HepG2 (cell line): ENCODE results near the gene PRM2. TPM values are rescaled to one million over a fixed set of nuclear protein-coding genes. Genes with fewer than 3 reads are reported as not detected.

Experiments
- FOXK1 ChIP-seq: sonication (generic); formaldehyde crosslinking; IDR thresholded peaks from 2 replicates; pipeline ENCODE4 v1.4.0; 2020; ENCODE audit warnings: low read depth, missing genetic modification reagents, borderline replicate concordance
- KDM2A ChIP-seq: sonication (generic); formaldehyde crosslinking; IDR thresholded peaks from 2 replicates; pipeline ENCODE4 v1.4.0; 2020; ENCODE audit warnings: low read depth, missing genetic modification reagents, borderline replicate concordance
- NR3C1 ChIP-seq: sonication (generic); formaldehyde crosslinking; IDR thresholded peaks from 2 replicates; pipeline ENCODE4 v1.4.0; 2020; ENCODE audit warnings: missing genetic modification reagents
- PCBP1 ChIP-seq: fragments of 200-400 bp; formaldehyde crosslinking; IDR thresholded peaks from 2 replicates; pipeline ENCODE4 v1.6.1; 2017; ENCODE audit warnings: mild to moderate bottlenecking, low read depth, low read length, borderline replicate concordance
- PHF21A ChIP-seq: sonication (generic); formaldehyde crosslinking; IDR thresholded peaks from 2 replicates; pipeline ENCODE4 v1.5.0; 2020; ENCODE audit warnings: mild to moderate bottlenecking, missing genetic modification reagents
- RBM39 ChIP-seq: fragments of 200-400 bp; formaldehyde crosslinking; IDR thresholded peaks from one replicate; pipeline ENCODE4 v1.6.1; 2018; ENCODE audit warnings: antibody characterized with exemption, mild to moderate bottlenecking, low read depth, low read length; ENCODE audit not compliant: poor library complexity, severe bottlenecking
- SALL1 ChIP-seq: sonication (generic); formaldehyde crosslinking; IDR thresholded peaks from 2 replicates; pipeline ENCODE4 v1.8.0; 2022; ENCODE audit warnings: mild to moderate bottlenecking, missing genetic modification reagents
- SRSF4 ChIP-seq: fragments of 200-400 bp; formaldehyde crosslinking; IDR thresholded peaks from one replicate; pipeline ENCODE4 v1.6.1; 2018; ENCODE audit warnings: mild to moderate bottlenecking, low read depth, low read length, moderate library complexity; ENCODE audit not compliant: poor library complexity, severe bottlenecking
- TSC22D2 ChIP-seq: sonication (generic); formaldehyde crosslinking; IDR thresholded peaks from 2 replicates; pipeline ENCODE4 v1.5.1; 2020; ENCODE audit warnings: missing genetic modification reagents, mild to moderate bottlenecking, borderline replicate concordance
- ZNF274 ChIP-seq: sonication (generic); formaldehyde crosslinking; IDR thresholded peaks from 2 replicates; pipeline ENCODE4 v1.5.1; 2020; ENCODE audit warnings: mild to moderate bottlenecking, missing genetic modification reagents
- ZNF33B ChIP-seq: sonication (generic); formaldehyde crosslinking; IDR thresholded peaks from 2 replicates; pipeline ENCODE4 v1.5.1; 2020; ENCODE audit warnings: mild to moderate bottlenecking, missing genetic modification reagents
- ZNF430 ChIP-seq: sonication (generic); formaldehyde crosslinking; IDR thresholded peaks from 2 replicates; pipeline ENCODE4 v1.9.0; 2021; ENCODE audit warnings: mild to moderate bottlenecking, missing genetic modification reagents
- ZNF431 ChIP-seq: sonication (generic); formaldehyde crosslinking; IDR thresholded peaks from 2 replicates; pipeline ENCODE4 v1.9.0; 2022; ENCODE audit warnings: missing genetic modification reagents, low read depth, mild to moderate bottlenecking, borderline replicate concordance
- ZNF598 ChIP-seq: sonication (generic); formaldehyde crosslinking; IDR thresholded peaks from 2 replicates; pipeline ENCODE4 v1.5.1; 2020; ENCODE audit warnings: mild to moderate bottlenecking, missing genetic modification reagents, borderline replicate concordance
- ZNF616 ChIP-seq: sonication (generic); formaldehyde crosslinking; IDR thresholded peaks from 2 replicates; pipeline ENCODE4 v1.5.0; 2020; ENCODE audit warnings: low read depth, mild to moderate bottlenecking, missing genetic modification reagents
- ZNF790 ChIP-seq: sonication (generic); formaldehyde crosslinking; IDR thresholded peaks from 2 replicates; pipeline ENCODE4 v1.8.0; 2022; ENCODE audit warnings: missing genetic modification reagents, mild to moderate bottlenecking, borderline replicate concordance
- ZSCAN25 ChIP-seq: sonication (generic); formaldehyde crosslinking; IDR thresholded peaks from 2 replicates; pipeline ENCODE4 v1.8.0; 2022; ENCODE audit warnings: mild to moderate bottlenecking, missing genetic modification reagents
- polyA plus RNA-seq, 8 experiments: library from polyadenylated mRNA; depleted of rRNA in 3 of 8; stranded (reverse) in 7 of 8; unstranded in 1 of 8; fragments of >200 nt; fragmentation: Illumina TruSeq in 4 of 8; extraction: Trizol in 4 of 8; gene quantifications; 2 replicates each; pipeline versions ENCODE4 v1.2.1 to v1.2.3, GENCODE V29; 2011 to 2016; ENCODE audit warnings: low read depth in 4 of 8, missing spikeins in 1 of 8, mixed read lengths in 1 of 8; ENCODE audit not compliant: insufficient read depth in 1 of 8
- total RNA-seq, 5 experiments: library from RNA; depleted of rRNA; stranded (reverse); fragments of >200 nt; fragmentation: Illumina TruSeq; extraction: Trizol; gene quantifications; 2 replicates each; pipeline ENCODE4 v1.2.3, GENCODE V29; 2016; ENCODE audit warnings: low read depth in 1 of 5
- TF ChIP-seq, protein P1 (sequence below): sonication (generic); formaldehyde crosslinking; IDR thresholded peaks from 2 replicates; pipeline ENCODE4 v1.5.1; 2020; ENCODE audit warnings: missing genetic modification reagents, mild to moderate bottlenecking, borderline replicate concordance
- TF ChIP-seq, protein P2 (sequence below), 2 experiments: sonication (generic) in 1 of 2; formaldehyde crosslinking in 1 of 2; IDR thresholded peaks; 2 replicates each; pipeline versions ENCODE4 v1.4.0 to v1.6.1; 2016 to 2020; ENCODE audit warnings: borderline replicate concordance in 1 of 2, low read depth in 1 of 2, mild to moderate bottlenecking in 1 of 2, missing genetic modification reagents in 1 of 2
- TF ChIP-seq, protein P3 (sequence below): sonication (generic); formaldehyde crosslinking; IDR thresholded peaks from 2 replicates; pipeline ENCODE4 v1.4.0; 2020; ENCODE audit warnings: missing genetic modification reagents

PRM2 gene
- total and polyA plus RNA-seq, 2 of the 13 experiments (the other 11 are each of a cell fraction or from before 2014, with no cell fraction given): 0.54 TPM; not detected in 1

DNA sequence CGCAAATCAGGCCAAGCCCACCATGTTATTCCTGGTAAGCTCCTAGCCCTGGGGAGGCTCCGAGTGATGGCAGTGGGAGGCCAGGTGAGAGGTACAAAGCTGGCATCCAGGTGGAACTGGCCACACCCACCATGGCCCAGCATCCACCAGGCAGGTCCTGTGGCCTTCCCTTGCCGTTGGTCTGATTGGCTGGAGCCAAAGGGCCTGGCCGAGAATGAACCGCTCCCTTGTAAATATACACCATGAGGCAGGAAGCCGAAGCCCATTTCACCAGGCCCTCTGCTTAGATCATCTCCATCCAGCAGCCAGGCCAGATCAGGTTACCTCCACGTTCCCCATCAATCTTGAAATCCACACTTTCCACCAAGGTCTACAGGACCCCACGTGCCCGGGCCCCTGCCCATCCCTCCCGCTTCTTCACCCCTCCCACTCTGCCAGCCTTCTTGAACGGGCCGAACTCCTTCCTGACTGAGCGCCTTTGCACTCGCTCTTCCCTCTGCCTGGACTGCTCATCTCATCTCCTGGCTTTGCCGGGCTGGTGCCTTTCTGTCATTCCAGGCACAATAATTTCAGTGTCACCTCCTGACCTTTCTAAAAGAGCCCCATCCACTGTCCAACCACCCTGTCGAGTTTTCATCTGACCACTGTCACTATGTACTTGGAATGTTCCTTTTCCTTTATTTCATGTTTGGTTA is 26.0 kb downstream of the PRM2 start (continued):
- TF ChIP-seq, protein P1, sequence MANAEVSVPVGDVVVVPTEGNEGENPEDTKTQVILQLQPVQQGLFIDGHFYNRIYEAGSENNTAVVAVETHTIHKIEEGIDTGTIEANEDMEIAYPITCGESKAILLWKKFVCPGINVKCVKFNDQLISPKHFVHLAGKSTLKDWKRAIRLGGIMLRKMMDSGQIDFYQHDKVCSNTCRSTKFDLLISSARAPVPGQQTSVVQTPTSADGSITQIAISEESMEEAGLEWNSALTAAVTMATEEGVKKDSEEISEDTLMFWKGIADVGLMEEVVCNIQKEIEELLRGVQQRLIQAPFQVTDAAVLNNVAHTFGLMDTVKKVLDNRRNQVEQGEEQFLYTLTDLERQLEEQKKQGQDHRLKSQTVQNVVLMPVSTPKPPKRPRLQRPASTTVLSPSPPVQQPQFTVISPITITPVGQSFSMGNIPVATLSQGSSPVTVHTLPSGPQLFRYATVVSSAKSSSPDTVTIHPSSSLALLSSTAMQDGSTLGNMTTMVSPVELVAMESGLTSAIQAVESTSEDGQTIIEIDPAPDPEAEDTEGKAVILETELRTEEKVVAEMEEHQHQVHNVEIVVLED (CRISPR knock-in tag): no peak
- TF ChIP-seq NR3C1 (CRISPR knock-in tag): no peak
- no peak for TF ChIP-seq ZNF790 (CRISPR knock-in tag)
- 0 out of 2 replicates have a peak, but pooled peaks have one; percentile 55 for TF ChIP-seq ZNF33B
- peak; percentile 7; the same call in 1 of the 2 replicates for TF ChIP-seq FOXK1
- no peak for TF ChIP-seq ZNF430 (CRISPR knock-in tag)
- TF ChIP-seq RBM39: no peak
- no peak; the same call in 1 of the 2 replicates for TF ChIP-seq SALL1 (CRISPR knock-in tag)
- peak; percentile 50 for TF ChIP-seq PHF21A
- TF ChIP-seq TSC22D2 (CRISPR knock-in tag): 0 out of 2 replicates have a peak, but pooled peaks have one; percentile 44
- TF ChIP-seq ZSCAN25 (CRISPR knock-in tag): no peak
- 0 out of 2 replicates have a peak, but pooled peaks have one; percentile 49 for TF ChIP-seq ZNF274 (CRISPR knock-in tag)
- TF ChIP-seq SRSF4: no peak
- peak; percentile 59 for TF ChIP-seq KDM2A (CRISPR knock-in tag)
- TF ChIP-seq, protein P2, sequence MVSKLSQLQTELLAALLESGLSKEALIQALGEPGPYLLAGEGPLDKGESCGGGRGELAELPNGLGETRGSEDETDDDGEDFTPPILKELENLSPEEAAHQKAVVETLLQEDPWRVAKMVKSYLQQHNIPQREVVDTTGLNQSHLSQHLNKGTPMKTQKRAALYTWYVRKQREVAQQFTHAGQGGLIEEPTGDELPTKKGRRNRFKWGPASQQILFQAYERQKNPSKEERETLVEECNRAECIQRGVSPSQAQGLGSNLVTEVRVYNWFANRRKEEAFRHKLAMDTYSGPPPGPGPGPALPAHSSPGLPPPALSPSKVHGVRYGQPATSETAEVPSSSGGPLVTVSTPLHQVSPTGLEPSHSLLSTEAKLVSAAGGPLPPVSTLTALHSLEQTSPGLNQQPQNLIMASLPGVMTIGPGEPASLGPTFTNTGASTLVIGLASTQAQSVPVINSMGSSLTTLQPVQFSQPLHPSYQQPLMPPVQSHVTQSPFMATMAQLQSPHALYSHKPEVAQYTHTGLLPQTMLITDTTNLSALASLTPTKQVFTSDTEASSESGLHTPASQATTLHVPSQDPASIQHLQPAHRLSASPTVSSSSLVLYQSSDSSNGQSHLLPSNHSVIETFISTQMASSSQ (IDR thresholded peaks at IDR 0.05; ENCODE audit: low read depth): no peak
- TF ChIP-seq, protein P2 (CRISPR knock-in tag; IDR thresholded peaks at IDR 0.05; ENCODE audit: borderline replicate concordance): peak; percentile 13; the same call in 1 of the 2 replicates
- TF ChIP-seq ZNF598 (CRISPR knock-in tag): 0 out of 2 replicates have a peak, but pooled peaks have one; percentile 29
- TF ChIP-seq, protein P3, sequence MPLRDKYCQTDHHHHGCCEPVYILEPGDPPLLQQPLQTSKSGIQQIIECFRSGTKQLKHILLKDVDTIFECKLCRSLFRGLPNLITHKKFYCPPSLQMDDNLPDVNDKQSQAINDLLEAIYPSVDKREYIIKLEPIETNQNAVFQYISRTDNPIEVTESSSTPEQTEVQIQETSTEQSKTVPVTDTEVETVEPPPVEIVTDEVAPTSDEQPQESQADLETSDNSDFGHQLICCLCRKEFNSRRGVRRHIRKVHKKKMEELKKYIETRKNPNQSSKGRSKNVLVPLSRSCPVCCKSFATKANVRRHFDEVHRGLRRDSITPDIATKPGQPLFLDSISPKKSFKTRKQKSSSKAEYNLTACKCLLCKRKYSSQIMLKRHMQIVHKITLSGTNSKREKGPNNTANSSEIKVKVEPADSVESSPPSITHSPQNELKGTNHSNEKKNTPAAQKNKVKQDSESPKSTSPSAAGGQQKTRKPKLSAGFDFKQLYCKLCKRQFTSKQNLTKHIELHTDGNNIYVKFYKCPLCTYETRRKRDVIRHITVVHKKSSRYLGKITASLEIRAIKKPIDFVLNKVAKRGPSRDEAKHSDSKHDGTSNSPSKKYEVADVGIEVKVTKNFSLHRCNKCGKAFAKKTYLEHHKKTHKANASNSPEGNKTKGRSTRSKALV (CRISPR knock-in tag): no peak
- 0 out of 2 replicates have a peak, but pooled peaks have one; percentile 25 for TF ChIP-seq ZNF616 (CRISPR knock-in tag)
- 0 out of 2 replicates have a peak, but pooled peaks have one; percentile 4 for TF ChIP-seq PCBP1
- TF ChIP-seq ZNF431 (CRISPR knock-in tag): 0 out of 2 replicates have a peak, but pooled peaks have one; percentile 33
